ENCODE data around the gene PAM16.

Gene PAM16

GRCh38 chr16:4293181-4293716 is 57.9 kb downstream of the PAM16 start:
- no peak for DNase-seq

- no peak for DNase-seq
These were observed 59.4 kb downstream of the PAM16 start for GRCh38 chr16:4291699-4292098.

All from activated T-cell treated with anti-CD3 and anti-CD28 coated beads, Interleukin-2, amount 50 U/mL, for 1 hour (primary cell).